ENCODE results near the gene OPN1MW3. TPM values are rescaled to one million over a fixed set of nuclear protein-coding genes. Genes with fewer than 3 reads are reported as not detected.
"Not testable (repeated sequence)": the region's sequence is repeated elsewhere in the genome, so short reads cannot be mapped to it uniquely, and the experiment has no call there.

The OPN1MW3 gene
- total and polyA plus RNA-seq, 4 donors: not detected

DNA sequence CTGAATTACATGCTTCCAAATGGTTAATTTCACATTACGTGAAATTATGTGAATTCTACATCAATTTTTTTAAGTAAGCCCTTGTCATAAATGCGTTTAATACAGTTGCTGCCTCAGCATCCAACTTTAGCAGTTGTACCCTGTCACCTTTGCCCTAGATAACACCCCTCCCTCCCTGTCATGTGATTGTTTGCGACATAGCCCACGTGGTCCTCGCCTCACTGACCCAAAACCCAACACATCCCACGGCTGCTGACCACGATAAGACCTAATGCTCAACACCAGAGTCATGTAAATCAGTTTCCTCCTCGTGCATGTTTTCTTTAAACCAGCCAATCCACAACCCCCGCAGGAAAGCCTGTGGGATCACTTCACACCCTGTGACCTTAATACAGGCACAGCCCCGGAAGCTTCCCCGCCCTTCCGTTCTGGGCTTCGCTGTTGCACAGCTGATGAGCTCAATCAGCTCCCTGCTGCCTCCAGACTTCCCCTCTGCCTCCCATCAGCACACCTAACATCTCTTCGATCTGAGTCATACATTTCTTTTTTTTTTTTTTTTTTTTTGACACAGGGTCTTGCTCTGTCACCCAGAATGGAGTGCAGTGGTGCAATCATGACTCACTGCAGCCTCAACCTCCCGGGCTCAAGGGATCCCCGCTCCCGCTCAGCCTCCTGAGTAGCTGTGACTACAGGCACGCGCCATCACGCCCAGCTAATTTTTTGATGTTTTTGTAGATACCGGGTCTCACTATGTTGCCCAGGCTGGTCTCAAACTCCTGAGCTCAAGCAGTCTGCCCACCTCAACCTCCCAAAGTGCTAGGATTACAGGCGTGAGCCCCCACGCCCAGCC, 27.3 kb downstream of the OPN1MW3 start:
- not testable (repeated sequence) for H3K9ac ChIP-seq (ENCODE audit: insufficient read depth in 1 of 2, low read length in 2 of 2); H3K4me3 ChIP-seq; H3K36me3 ChIP-seq (ENCODE audit: control insufficient read depth in 4 of 4, insufficient read depth in 4 of 4, low read length in 4 of 4); H3K9me3 ChIP-seq (ENCODE audit: control insufficient read depth in 4 of 4, insufficient read depth in 3 of 4, low read length in 3 of 4); H3K27me3 ChIP-seq (ENCODE audit: control insufficient read depth in 3 of 3, insufficient read depth in 3 of 3, low read length in 2 of 3); DNase-seq; H3K27ac ChIP-seq (ENCODE audit: low read depth in 1 of 2, low read length in 1 of 2); H3K4me1 ChIP-seq (ENCODE audit: control insufficient read depth in 5 of 5, insufficient read depth in 5 of 5, low read length in 5 of 5)
- peak; percentile 84 for ATAC-seq (ENCODE audit: insufficient read depth, low FRiP score)
- WGBS, 2 donors: no CpG with 5 or more reads among the region's 23 CpGs

DNA sequence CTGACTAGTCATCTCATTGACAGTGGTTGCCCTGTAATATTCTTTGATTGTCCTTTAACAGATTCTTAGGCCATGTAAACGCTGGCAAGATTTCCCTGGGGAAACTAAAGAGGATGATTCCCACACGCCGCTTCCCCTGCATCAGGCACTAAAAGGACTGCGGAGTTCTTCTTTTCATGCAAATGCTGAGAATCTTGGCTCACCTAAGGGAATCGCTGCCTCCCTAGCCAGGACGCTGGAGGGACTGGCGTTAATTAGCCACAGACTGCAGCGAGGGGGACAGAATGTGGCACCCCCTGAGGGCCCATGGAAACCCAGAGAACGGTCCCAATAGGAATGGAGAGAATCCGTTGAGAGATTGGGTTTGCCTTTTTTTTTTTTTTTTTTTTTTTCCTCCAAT, 29.0 kb downstream of the OPN1MW3 start:
- H3K4me3 ChIP-seq; H3K4me1 ChIP-seq (ENCODE audit: control insufficient read depth in 5 of 5, insufficient read depth in 5 of 5, low read length in 5 of 5); H3K27ac ChIP-seq (ENCODE audit: low read depth in 1 of 2, low read length in 1 of 2); H3K9me3 ChIP-seq (ENCODE audit: control insufficient read depth in 4 of 4, insufficient read depth in 3 of 4, low read length in 3 of 4); H3K36me3 ChIP-seq (ENCODE audit: control insufficient read depth in 4 of 4, insufficient read depth in 4 of 4, low read length in 4 of 4); DNase-seq; ATAC-seq (ENCODE audit: insufficient read depth, low FRiP score); H3K9ac ChIP-seq (ENCODE audit: insufficient read depth in 1 of 2, low read length in 2 of 2); H3K27me3 ChIP-seq (ENCODE audit: control insufficient read depth in 3 of 3, insufficient read depth in 3 of 3, low read length in 2 of 3): not testable (repeated sequence)
- WGBS, 2 donors: no CpG with 5 or more reads among the region's 10 CpGs

DNA sequence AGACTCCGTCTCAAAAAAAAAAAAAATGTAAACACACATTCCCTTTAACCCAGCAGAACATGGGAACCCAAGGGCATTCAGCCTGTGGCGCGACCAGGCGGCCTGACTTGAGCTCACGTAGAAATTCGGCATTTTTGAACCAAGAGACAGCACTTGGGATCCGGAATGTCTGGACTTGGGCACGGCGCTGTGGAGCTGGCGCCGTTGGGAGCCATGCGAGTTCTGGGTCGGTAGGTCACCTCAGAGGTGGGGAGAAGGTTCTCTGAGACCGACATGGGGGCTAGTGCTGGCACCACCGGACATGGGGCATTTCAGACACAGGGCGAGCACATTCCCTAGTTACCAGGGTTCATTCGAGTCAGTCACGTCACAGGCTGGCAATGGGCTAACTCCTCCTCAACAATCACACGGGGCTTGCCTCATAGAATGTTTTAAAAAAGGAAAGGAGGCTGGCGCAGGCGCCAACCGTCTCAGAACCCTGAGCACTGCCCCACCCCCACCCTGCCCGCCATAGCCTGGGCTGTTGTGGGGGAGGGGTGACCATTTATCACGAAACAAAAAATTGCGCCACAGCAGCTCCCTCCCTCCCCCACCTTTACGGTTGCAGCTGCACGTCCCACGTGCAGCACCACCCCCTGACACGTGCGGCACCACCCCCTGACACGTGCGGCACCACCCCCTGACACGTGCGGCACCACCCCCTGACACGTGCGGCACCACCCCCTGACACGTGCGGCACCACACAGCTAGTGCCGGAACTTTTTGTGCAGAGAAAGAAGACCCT, 37.6 kb downstream of the OPN1MW3 start, which contains the start of gene TEX28:
TEX28 (minus strand) TSS at position 334 of the 784 bp plus-strand sequence. CDS start 3,007 bp downstream, outside the sequence.
- ATAC-seq (ENCODE audit: insufficient read depth, low FRiP score): no peak
- Histone ChIP-seq H3K36me3 (ENCODE audit: control insufficient read depth in 4 of 4, insufficient read depth in 4 of 4, low read length in 4 of 4) (no peaks in the 10 kb centered on the region), H3K4me1 (ENCODE audit: control insufficient read depth in 5 of 5, insufficient read depth in 5 of 5, low read length in 5 of 5) (no peaks in the 10 kb centered on the region), H3K9ac (ENCODE audit: insufficient read depth in 1 of 2, low read length in 2 of 2) (no peak within 1 kb of the TSS), H3K27me3 (ENCODE audit: control insufficient read depth in 3 of 3, insufficient read depth in 3 of 3, low read length in 2 of 3) (no peaks in the 10 kb centered on the region), H3K9me3 (ENCODE audit: control insufficient read depth in 4 of 4, insufficient read depth in 3 of 4, low read length in 3 of 4) (peaks cover 0 to 12% (median 0%) of the 10 kb centered on the region in 4 donors), H3K27ac (ENCODE audit: low read depth in 1 of 2, low read length in 1 of 2) (no peak within 1 kb of the TSS), H3K4me3 (no peak within 1 kb of the TSS)
- 81 to 91% methylated on average over 32 to 39 of the region's 39 CpGs for WGBS, 2 donors
- TF ChIP-seq, protein P1, sequence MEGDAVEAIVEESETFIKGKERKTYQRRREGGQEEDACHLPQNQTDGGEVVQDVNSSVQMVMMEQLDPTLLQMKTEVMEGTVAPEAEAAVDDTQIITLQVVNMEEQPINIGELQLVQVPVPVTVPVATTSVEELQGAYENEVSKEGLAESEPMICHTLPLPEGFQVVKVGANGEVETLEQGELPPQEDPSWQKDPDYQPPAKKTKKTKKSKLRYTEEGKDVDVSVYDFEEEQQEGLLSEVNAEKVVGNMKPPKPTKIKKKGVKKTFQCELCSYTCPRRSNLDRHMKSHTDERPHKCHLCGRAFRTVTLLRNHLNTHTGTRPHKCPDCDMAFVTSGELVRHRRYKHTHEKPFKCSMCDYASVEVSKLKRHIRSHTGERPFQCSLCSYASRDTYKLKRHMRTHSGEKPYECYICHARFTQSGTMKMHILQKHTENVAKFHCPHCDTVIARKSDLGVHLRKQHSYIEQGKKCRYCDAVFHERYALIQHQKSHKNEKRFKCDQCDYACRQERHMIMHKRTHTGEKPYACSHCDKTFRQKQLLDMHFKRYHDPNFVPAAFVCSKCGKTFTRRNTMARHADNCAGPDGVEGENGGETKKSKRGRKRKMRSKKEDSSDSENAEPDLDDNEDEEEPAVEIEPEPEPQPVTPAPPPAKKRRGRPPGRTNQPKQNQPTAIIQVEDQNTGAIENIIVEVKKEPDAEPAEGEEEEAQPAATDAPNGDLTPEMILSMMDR (IDR thresholded peaks at IDR 0.05; ENCODE audit: control extremely low read depth, extremely low read depth): no peak
- no peak for DNase-seq

DNA sequence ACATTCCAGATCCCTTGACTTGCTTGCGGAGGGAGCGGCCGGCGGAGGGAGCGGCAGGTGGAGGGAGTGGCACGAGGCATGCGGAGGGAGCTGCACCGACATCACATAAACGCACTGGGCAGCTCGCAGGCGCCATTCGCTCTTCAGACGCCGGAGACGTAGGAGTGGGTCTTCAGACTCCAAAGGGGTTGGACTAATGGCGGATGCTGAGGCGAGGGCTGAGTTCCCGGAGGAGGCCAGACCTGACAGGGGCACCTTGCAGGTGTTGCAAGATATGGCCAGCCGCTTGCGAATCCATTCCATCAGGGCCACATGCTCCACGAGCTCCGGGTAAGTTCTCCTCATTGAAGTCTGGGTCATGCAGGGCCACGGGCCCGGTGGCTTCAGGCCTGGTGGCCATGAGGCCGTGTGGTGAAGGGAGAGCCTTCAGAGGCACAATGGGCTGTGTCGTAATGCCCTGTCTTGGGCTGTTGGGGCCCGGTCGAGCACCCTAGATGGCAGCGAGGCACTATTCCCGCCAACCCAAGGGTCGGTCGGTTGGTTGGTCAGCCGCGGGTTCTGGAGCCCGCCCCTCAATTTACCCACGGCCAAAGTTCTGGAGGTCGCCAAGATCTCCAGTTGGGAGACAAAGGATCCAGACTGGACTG, 38.4 kb downstream of the OPN1MW3 start, which contains the start of gene TKTL1:
TKTL1 (plus strand) TSS at position 132 of the 647 bp plus-strand sequence; CDS start at position 197, 65 bp downstream.
- 96 to 99% methylated on average over 29 to 37 of the region's 37 CpGs for WGBS, 2 donors
- Histone ChIP-seq H3K36me3 (ENCODE audit: control insufficient read depth in 4 of 4, insufficient read depth in 4 of 4, low read length in 4 of 4) (no peaks in the 10 kb centered on the region), H3K9ac (ENCODE audit: insufficient read depth in 1 of 2, low read length in 2 of 2) (no peak within 1 kb of the TSS), H3K27ac (ENCODE audit: low read depth in 1 of 2, low read length in 1 of 2) (no peak within 1 kb of the TSS), H3K9me3 (ENCODE audit: control insufficient read depth in 4 of 4, insufficient read depth in 3 of 4, low read length in 3 of 4) (peaks cover 0 to 12% (median 0%) of the 10 kb centered on the region in 4 donors), H3K4me1 (ENCODE audit: control insufficient read depth in 5 of 5, insufficient read depth in 5 of 5, low read length in 5 of 5) (no peaks in the 10 kb centered on the region), H3K4me3 (no peak within 1 kb of the TSS), H3K27me3 (ENCODE audit: control insufficient read depth in 3 of 3, insufficient read depth in 3 of 3, low read length in 2 of 3) (no peaks in the 10 kb centered on the region)
- DNase-seq (no peak), ATAC-seq (ENCODE audit: insufficient read depth, low FRiP score) (no peak)
- TF ChIP-seq, protein P1 (IDR thresholded peaks at IDR 0.05; ENCODE audit: control extremely low read depth, extremely low read depth): no peak
